GM21786 (cell line): ENCODE data around the gene JMJD1C.

Source experiments
- ATAC-seq: cut with Tn5 transposase; IDR thresholded peaks from one replicate; pipeline ENCODE4 v1.9.1; 2021; ENCODE audit not compliant: unreplicated experiment

The JMJD1C gene

DNA sequence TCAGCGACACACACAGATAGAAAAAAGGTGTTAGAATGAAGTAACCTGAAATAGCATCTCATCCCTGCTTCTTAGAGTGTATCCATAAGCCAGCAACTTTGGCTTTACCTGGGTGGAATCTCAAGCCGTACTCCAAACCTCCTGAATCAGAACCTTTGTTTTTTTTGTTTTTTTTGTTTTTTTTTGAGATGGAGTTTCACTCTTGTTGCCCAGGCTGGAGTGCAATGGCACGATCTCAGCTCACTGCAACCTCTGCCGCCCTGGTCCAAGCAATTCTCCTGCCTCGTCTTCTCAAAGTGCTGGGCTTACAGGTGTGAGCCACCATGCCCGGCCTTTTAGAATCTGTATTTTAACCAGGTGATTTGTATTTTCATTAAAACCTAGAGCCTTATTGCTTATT lies 323.6 kb downstream of the JMJD1C start:
- ATAC-seq, result no peak

DNA sequence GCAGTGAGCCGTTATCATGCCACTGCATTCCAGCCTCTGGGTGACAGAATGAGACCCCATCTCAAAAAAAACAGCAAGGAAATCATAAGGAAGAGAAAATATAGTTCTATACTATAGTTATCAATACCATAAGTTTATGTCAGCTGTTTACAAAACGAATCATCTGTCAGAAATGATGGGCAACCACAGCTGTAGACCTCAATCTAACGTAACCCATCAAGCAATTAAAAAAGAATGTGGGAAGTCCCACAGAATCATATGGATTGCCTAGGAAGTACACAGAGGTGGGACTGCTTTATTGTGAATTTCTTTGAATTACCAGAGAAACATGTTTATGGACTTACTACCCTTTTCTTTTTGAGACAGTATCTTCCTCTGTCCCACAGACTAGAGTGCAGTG lies 325.7 kb downstream of the JMJD1C start:
- ATAC-seq, result no peak

DNA sequence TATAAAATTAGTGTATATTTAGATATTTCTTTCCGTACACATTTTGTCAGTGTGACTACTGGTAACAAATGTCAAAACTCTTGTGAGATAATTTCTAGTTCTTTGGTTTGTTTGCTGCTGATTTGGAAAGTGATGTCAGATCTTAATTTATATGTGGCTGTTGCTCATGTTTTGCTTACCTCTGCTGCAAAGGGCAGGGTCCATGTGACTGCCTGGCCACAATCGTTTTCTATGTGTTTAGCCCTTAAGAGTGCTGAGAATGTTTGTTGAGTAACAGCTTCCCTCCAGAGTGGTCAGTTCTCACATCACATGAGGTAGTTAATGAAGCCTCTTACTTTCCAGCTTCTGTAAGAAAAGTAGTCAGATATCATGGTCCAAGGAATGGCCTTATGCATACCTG lies 328.5 kb downstream of the JMJD1C start:
- no peak for ATAC-seq

GRCh38 chr10:63133821-63134557 lies 331.8 kb downstream of the JMJD1C start:
- ATAC-seq, result no peak

DNA sequence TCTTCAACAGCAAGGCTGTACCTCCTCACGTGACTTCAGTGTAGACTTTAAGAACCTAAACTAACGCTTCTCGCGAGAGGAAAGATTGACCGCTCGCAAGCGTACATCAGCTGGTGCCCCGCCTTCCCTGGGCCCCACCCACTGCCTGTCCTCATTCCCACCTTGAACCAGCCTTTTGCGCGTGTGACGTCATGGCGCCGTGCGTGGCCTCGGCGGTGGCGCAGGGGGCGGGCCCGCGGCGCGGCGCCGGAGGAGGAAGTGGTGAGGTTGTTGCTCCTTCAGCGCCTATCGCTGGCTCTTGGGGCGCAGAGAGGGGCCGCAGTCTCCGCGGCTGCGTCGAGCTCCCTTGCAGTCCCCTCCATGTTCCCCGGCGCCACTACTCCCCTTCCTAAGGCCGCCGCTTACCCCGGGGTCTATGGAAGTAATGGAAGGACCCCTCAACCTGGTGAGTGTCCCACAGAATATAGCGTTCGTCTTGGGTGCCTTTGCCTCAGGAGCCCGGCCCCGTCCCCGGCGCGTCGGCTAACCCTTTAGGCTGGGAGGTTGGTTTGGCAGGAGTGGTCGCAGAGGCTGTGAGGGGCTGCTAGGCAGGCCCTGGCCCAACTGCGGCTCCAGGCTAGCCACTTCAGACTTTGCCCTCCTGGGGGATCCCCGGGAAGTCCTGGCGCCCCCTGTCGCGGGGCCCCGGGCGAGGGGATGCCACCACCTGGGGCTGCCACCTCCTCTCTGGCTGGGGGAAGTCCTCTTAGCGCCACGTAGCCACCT lies 332.5 kb downstream of the JMJD1C start, which contains the start of gene NRBF2:
Gene NRBF2, plus strand, starts transcription at position 273 of the 765 bp plus-strand sequence. Its CDS starts 143 bp downstream, at position 416.
- ATAC-seq, result peak; percentile 96

GRCh38 chr10:63132651-63133055 lies 333.1 kb downstream of the JMJD1C start:
- ATAC-seq, result no peak

DNA sequence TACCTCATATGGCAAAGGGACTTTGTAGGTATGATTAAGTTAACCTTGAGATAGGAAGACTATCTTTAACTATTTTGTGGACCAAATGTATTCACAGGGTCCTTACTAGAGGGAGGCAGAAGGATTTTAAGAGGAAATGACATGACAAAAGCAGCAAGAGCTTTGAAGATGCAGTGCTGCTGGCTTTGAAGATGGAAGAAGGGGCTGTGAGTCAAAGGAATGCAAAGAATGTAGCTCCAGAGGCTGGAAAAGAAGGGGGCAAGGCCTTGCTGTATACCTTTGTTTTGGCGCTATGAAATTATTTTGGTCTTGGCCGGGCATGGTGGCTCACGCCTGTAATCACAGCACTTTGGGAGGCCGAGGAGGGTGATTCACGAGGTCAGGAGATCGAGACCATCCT lies 335.9 kb downstream of the JMJD1C start:
- ATAC-seq, result no peak

GRCh38 chr10:63128443-63128842 lies 337.3 kb downstream of the JMJD1C start:
- no peak for ATAC-seq

GRCh38 chr10:63125459-63125858 lies 340.3 kb downstream of the JMJD1C start:
- ATAC-seq, result no peak

DNA sequence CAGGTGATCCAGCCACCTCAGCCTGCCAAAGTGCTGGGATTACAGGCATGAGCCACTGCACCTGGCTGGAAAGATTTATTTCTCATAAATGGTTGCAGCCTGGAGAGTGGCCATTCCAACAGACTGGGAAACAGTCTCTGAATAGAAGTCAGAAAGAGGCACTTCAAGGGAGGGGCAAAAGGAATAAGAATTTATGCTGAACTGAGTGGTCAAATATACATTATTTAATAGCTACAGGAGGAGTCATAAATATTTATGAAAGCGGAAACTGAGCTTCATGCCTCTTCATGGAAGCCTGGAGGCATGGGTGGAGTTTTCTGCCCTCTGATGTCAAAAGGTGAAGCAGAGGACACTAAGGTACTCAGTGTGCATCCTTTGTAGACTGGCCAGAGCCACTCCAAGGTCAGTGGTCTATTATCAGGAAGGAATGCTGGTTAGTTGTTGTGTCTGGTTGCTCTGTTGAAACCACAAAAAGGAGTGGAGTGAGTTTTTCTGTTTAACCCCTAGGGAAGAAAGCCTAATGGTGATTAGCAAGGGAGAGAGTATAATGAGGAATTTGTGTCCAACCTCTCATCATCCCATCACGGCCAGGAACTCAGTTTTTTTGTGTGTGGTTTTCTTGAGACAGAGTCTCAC lies 341.9 kb downstream of the JMJD1C start:
- ATAC-seq, result no peak

DNA sequence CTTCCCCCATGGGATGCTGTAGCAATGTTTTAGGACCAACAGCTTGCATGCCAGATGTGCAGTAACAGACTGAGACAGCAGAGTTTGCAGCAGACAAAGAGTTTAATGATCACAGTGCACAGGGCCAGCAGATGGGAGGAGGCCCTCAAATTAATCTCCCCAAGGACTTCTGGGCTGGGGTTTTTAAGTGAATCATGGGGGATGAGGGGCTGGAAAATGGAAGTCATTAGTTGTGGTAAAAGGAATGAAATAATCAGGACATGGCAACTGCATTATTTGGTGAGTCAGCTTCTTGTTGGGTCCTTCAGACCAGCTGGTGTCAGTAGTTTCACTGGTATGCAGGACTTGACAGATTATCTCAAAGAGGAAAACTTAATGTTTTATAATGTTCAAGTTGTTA lies 345.2 kb downstream of the JMJD1C start:
- ATAC-seq, result no peak

- ATAC-seq, result no peak
Measured at GRCh38 chr10:63119041-63119440, 346.7 kb downstream of the JMJD1C start.
